ENCODE measurements around the gene AKNA. TPM values are rescaled to one million over a fixed set of nuclear protein-coding genes. Genes with fewer than 3 reads are reported as not detected.

The AKNA gene
- total and polyA plus RNA-seq, 12 donors: 4.8 to 37.3 (median 15.9) TPM

GRCh38 chr9:114312513-114312875, 75.3 kb downstream of the AKNA start:
- Histone ChIP-seq H3K36me3 (replicated peaks in 1 of 2) (peaks cover 0 to 5% of the 10 kb centered on the region in 2 donors), H3K4me3 (no peak overlapping the region), H3K27ac (no peak overlapping the region), H3K4me1 (replicated peaks in 1 of 2) (no peaks in the 10 kb centered on the region), H3K27me3 (no peaks in the 10 kb centered on the region), H3K9me3 (replicated peaks in 1 of 3) (no peaks in the 10 kb centered on the region)
- intact Hi-C loops (cut with DNase I): no loop called here
- WGBS, 4 donors: 82 to 89% (median 87%) methylated on average over 8 of the region's 8 CpGs
- peak in 4 of 7 donors; percentile 4 to 21 (median 6) for DNase-seq
- no peak for TF ChIP-seq POLR2A (IDR thresholded peaks at IDR 0.05)
- TF ChIP-seq, protein P1, sequence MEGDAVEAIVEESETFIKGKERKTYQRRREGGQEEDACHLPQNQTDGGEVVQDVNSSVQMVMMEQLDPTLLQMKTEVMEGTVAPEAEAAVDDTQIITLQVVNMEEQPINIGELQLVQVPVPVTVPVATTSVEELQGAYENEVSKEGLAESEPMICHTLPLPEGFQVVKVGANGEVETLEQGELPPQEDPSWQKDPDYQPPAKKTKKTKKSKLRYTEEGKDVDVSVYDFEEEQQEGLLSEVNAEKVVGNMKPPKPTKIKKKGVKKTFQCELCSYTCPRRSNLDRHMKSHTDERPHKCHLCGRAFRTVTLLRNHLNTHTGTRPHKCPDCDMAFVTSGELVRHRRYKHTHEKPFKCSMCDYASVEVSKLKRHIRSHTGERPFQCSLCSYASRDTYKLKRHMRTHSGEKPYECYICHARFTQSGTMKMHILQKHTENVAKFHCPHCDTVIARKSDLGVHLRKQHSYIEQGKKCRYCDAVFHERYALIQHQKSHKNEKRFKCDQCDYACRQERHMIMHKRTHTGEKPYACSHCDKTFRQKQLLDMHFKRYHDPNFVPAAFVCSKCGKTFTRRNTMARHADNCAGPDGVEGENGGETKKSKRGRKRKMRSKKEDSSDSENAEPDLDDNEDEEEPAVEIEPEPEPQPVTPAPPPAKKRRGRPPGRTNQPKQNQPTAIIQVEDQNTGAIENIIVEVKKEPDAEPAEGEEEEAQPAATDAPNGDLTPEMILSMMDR (IDR thresholded peaks at IDR 0.05): no peak

- no peaks in the 10 kb centered on the region for H3K9me3 ChIP-seq (replicated peaks in 1 of 3)
- intact Hi-C loops (cut with DNase I): no loop called here
- H3K36me3 ChIP-seq (replicated peaks in 1 of 2): peaks cover 0 to 5% of the 10 kb centered on the region in 2 donors
- TF ChIP-seq POLR2A (IDR thresholded peaks at IDR 0.05): no peak
- TF ChIP-seq, protein P1 (IDR thresholded peaks at IDR 0.05): no peak
- H3K27me3 ChIP-seq: no peaks in the 10 kb centered on the region
- no peaks in the 10 kb centered on the region for H3K4me1 ChIP-seq (replicated peaks in 1 of 2)
- DNase-seq: peak in 5 of 7 donors; percentile 5 to 43 (median 11)
- no peak overlapping the region for H3K27ac ChIP-seq
- 92 to 95% (median 93%) methylated on average over 28 of the region's 28 CpGs for WGBS, 4 donors
- no peak overlapping the region for H3K4me3 ChIP-seq
Observed at GRCh38 chr9:114311571-114312512, 75.9 kb downstream of the AKNA start.

GRCh38 chr9:114310471-114311450, 77.0 kb downstream of the AKNA start:
- peaks cover 0 to 5% of the 10 kb centered on the region in 2 donors for H3K36me3 ChIP-seq (replicated peaks in 1 of 2)
- WGBS, 4 donors: 87 to 90% (median 88%) methylated on average over 20 to 22 of the region's 22 CpGs
- intact Hi-C loops (cut with DNase I): no loop called here

More at GRCh38 chr9:114310471-114311450, 77.0 kb downstream of the AKNA start:
- Histone ChIP-seq H3K27ac (no peak overlapping the region), H3K4me1 (replicated peaks in 1 of 2) (no peaks in the 10 kb centered on the region), H3K4me3 (no peak overlapping the region), H3K27me3 (no peaks in the 10 kb centered on the region), H3K9me3 (replicated peaks in 1 of 3) (no peaks in the 10 kb centered on the region)
- no peak for TF ChIP-seq POLR2A (IDR thresholded peaks at IDR 0.05)
- TF ChIP-seq, protein P1 (IDR thresholded peaks at IDR 0.05): no peak
- DNase-seq: peak in 4 of 7 donors; percentile 9 to 30 (median 14)
